Lower lobe of right lung (tissue), 2 donors: ENCODE results near the gene NCKAP5. TPM values are rescaled to one million over a fixed set of nuclear protein-coding genes. Genes with fewer than 3 reads are reported as not detected.

Source experiments
- ATAC-seq, 2 donors: fragments of 200-7000 bp; cut with Tn5 transposase; one replicate each; pipeline ENCODE4 v1.9.1; 2020 to 2022; ENCODE audit warnings: mild to moderate bottlenecking in 2 of 2, moderate library complexity in 2 of 2
- DNase-seq: peaks from one replicate; pipeline ENCODE4 v3.0.0-alpha.2; 2020
- H3K27ac ChIP-seq: fragments of 200-600 bp; one replicate; pipeline ENCODE4 v1.8.0; 2022
- H3K27me3 ChIP-seq: fragments of 200-600 bp; one replicate; pipeline ENCODE4 v1.8.0; 2022; ENCODE audit warnings: low read depth
- H3K36me3 ChIP-seq: fragments of 200-600 bp; one replicate; pipeline ENCODE4 v1.8.0; 2022; ENCODE audit warnings: mild to moderate bottlenecking
- H3K4me1 ChIP-seq: fragments of 200-600 bp; one replicate; pipeline ENCODE4 v1.8.0; 2022
- H3K4me3 ChIP-seq: fragments of 200-600 bp; one replicate; pipeline ENCODE4 v1.8.0; 2022; ENCODE audit warnings: mild to moderate bottlenecking
- H3K9me3 ChIP-seq: fragments of 200-600 bp; one replicate; pipeline ENCODE4 v1.8.0; 2022
- intact Hi-C: fragments of 100-400 bp; cut with DNase I; formaldehyde crosslinking; loops from one replicate; pipeline ENCODE4 v1.11.0; 2022
- total RNA-seq: library from RNA; stranded (reverse); fragmentation: NEBNext Ultra II Directional; extraction: Animal tissue kit (Norgen Biotek cat#: 25700); gene quantifications from one replicate; pipeline ENCODE4 v1.2.1, GENCODE V29; 2021
- TF ChIP-seq, protein P1 (sequence below): fragments of 200-600 bp; IDR thresholded peaks from one replicate; pipeline ENCODE4 v1.8.0; 2022; ENCODE audit warnings: antibody characterized with exemption, mild to moderate bottlenecking
- donor health status: DM: no; HTN: yes; CAD: no; lungs with severe emphysema.

NCKAP5 gene
- total RNA-seq, 1 donor from 2014 or later, result 34.6 TPM

DNA sequence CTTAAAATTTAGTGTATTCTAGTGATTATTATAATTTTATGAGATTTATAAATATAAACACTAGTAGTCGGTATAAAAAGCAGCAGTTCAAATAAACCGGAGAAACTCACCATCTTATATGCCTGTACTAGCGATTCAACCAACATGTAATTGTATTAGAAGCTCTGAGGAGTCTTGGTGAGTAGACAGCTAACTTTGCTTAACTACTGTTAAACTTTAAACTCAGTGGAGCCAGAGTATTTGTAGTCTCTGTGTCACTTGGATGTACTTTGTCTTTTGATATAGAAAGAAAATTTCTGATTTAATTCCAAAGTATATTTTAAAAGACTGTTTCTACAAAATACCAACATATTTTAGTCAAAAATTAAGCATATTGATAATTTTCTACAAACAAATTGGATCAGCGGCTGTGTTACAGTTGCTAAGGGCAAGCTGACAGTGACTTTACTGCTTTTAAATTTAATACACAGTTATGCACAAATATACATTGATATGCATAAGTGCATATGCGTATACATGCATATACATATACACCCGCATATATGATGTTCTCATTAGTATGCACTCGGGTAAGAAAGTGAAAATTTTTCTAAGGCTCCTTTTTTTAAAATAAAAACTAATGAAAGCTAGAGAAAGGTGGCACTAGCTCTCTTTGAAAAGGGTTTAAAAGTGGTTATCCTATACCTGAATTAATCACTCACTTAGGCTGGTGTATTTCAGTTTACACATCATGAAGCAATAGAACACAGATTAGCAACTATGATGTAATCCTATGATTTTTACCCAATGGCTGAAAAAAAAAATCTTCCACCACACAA, 374.5 kb downstream of the NCKAP5 start:
- intact Hi-C loops, result no loop called here
- ATAC-seq (no peak), DNase-seq (no peak)
- Histone ChIP-seq H3K4me1 (no peaks in the 10 kb centered on the region), H3K27ac (no peak overlapping the region), H3K9me3 (no peaks in the 10 kb centered on the region), H3K4me3 (no peak overlapping the region), H3K27me3 (no peaks in the 10 kb centered on the region), H3K36me3 (no peaks in the 10 kb centered on the region)
- TF ChIP-seq, protein P1, sequence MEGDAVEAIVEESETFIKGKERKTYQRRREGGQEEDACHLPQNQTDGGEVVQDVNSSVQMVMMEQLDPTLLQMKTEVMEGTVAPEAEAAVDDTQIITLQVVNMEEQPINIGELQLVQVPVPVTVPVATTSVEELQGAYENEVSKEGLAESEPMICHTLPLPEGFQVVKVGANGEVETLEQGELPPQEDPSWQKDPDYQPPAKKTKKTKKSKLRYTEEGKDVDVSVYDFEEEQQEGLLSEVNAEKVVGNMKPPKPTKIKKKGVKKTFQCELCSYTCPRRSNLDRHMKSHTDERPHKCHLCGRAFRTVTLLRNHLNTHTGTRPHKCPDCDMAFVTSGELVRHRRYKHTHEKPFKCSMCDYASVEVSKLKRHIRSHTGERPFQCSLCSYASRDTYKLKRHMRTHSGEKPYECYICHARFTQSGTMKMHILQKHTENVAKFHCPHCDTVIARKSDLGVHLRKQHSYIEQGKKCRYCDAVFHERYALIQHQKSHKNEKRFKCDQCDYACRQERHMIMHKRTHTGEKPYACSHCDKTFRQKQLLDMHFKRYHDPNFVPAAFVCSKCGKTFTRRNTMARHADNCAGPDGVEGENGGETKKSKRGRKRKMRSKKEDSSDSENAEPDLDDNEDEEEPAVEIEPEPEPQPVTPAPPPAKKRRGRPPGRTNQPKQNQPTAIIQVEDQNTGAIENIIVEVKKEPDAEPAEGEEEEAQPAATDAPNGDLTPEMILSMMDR, result no peak

DNA sequence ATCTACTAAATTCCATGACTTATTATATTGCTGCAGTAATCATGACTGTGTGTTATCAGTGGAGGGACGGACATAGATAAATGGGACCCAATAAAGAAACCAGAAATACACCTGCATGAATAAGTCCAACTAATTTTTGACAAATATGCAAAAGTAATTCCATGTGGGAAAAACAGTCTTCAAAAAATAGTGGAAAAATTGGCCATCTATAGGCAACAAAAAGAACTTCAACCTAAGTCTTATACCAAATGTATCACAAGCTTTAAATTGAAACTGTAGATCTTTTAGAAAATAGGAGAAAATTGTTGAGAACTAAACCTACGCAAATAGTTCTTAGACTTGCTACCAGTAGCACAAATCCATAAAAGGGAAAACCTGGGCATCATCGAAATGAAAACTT, 376.2 kb downstream of the NCKAP5 start:
- TF ChIP-seq, protein P1, result no peak
- Histone ChIP-seq H3K9me3 (no peaks in the 10 kb centered on the region), H3K4me1 (no peaks in the 10 kb centered on the region), H3K4me3 (no peak overlapping the region), H3K27ac (no peak overlapping the region), H3K27me3 (no peaks in the 10 kb centered on the region), H3K36me3 (no peaks in the 10 kb centered on the region)
- no peak for DNase-seq
- intact Hi-C loops, result no loop called here
- no peak for ATAC-seq

DNA sequence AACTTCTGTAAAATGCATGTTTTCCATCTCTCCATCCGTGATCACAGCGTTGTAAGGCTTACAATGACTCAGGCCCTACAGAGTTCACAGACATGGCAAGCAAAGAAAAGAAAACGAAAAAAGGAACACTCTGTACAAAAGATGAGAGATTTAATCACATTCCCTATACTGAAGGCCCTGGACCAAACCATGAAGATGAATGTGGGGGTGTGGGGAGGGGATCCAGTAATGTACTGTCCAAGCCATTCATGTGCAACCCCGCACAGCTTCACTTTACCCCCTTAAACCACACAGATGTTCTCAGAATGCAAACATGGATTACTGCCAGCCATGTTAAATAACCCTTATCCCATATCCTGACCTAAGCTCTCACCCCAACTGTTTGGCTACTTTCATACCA, 391.1 kb downstream of the NCKAP5 start:
- intact Hi-C loops, result no loop called here
- no peak for ATAC-seq

DNA sequence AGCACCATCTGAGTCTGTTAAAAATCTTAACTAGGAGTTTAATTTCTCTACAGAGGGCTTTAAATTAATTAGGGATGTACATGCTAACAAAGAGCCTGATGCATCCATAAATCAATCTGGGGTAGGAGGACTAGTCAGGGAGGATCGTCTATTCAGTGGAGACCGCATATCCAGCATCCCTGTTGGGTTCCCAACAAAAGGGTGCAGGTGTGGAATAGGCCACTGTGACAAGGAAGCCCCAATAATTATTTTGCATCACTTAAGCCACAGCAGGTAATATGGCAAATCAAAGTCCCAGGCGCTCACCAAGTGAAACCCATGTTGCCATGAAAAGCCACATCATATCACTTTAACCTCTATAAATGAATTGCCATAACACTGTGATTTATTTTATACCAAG, 392.3 kb downstream of the NCKAP5 start:
- Histone ChIP-seq H3K36me3 (no peaks in the 10 kb centered on the region), H3K4me1 (no peaks in the 10 kb centered on the region), H3K27ac (no peak overlapping the region), H3K4me3 (no peak overlapping the region), H3K27me3 (no peaks in the 10 kb centered on the region), H3K9me3 (no peaks in the 10 kb centered on the region)
- ATAC-seq (no peak), DNase-seq (no peak)
- intact Hi-C loops, result no loop called here
- TF ChIP-seq, protein P1, result no peak

More for the DNA sequence above, 391.1 kb downstream of the NCKAP5 start:
- H3K27ac ChIP-seq, result no peak overlapping the region
- no peaks in the 10 kb centered on the region for H3K36me3 ChIP-seq
- H3K4me3 ChIP-seq, result no peak overlapping the region
- TF ChIP-seq, protein P1, result no peak
- no peaks in the 10 kb centered on the region for H3K9me3 ChIP-seq
- no peaks in the 10 kb centered on the region for H3K4me1 ChIP-seq
- no peaks in the 10 kb centered on the region for H3K27me3 ChIP-seq
- no peak for DNase-seq

DNA sequence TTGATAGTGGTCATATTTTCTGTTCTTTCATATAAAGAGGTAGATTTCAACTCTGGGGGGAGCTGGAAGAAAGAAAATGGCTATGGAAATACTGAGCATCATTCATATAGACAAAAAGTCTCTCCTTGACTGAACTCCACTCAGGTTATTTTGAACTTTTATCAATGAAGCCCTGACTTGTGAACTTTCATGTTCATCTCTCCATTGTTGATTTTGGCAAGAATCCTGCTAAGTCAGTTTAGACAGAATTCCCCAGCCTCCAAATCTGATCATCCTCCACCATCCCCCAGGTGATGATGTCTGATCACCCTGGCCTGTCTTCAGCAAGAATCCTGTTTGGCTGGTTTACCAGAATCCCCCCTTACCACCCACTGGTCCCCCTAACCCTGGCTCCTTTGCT, 395.0 kb downstream of the NCKAP5 start:
- DNase-seq, result no peak
- Histone ChIP-seq H3K9me3 (no peaks in the 10 kb centered on the region), H3K27me3 (no peaks in the 10 kb centered on the region), H3K4me3 (no peak overlapping the region), H3K36me3 (no peaks in the 10 kb centered on the region), H3K27ac (no peak overlapping the region), H3K4me1 (no peaks in the 10 kb centered on the region)
- TF ChIP-seq, protein P1, result no peak
- intact Hi-C loops, result no loop called here
- ATAC-seq, result no peak
